HG03575 (cell line): Measurements from ENCODE around the gene PCDH15.

Experiments used
- ATAC-seq: cut with Tn5 transposase; IDR thresholded peaks from one replicate; pipeline ENCODE4 v1.9.1; 2021; ENCODE audit not compliant: unreplicated experiment, insufficient number of reproducible peaks, low FRiP score; ENCODE audit errors: extremely low read depth

PCDH15 gene

DNA sequence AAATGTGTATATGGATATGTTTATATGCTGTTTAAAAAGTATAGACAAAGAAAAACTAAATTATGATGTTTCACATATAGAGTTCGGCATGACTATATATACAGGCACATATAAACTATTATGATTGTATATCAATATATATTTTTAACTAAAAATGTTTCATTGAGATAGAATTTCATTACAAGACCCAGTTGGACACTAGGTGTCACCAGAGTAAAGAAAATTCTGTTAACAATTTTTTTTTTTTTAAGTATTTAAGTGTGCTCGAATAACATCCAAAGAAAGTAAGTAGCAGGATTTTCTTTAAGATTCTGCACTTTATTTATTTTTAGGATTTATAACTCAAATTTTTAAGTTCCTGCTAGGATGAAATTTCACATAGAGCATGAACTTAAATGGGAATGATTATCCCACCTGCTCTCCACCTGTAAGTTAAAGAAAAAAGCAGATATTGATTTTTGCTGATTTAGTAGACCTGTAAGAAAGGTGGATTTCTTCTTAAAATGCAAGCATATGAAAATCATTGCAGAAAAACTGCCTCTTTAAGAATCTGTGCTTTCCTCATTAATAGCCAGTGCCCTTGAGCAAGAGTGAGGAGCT lies 961.5 kb downstream of the PCDH15 start:
- ATAC-seq: no peak

DNA sequence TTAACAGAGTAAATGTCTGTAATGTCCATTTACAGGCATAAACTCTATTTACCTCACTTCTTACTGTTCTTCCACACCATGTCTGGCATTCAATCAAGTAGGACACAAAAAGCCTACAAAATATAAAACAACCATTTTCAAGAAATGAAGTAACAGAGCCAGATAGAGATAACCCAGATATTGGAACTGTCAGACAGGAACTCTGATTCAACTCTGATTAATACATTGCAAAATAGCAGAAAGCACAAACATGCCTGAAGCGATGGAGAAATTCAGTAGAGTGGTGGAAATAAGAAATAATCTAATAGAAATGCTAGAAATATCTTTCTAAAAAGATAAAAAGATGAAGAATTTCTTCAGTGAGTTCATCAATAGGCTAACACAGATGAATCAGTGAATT lies 964.4 kb downstream of the PCDH15 start:
- no peak for ATAC-seq

DNA sequence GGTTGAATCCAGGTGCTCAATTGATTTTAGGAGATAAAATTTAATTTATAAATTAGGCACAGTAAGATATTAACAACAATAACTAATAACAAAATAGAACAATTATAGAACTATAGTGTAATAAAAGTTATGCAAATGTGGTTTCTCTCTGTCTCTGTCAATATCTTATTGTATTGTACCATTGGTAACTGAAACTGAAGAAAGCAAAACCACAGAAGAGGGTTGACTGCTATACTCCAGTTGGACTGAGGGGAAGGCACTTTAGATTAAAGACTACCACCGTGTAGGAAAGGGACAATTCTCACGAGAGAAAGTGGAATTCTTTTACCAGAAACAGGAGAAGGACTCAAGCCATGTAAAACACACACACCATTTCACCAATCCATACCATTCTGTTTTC lies 967.1 kb downstream of the PCDH15 start:
- no peak for ATAC-seq

DNA sequence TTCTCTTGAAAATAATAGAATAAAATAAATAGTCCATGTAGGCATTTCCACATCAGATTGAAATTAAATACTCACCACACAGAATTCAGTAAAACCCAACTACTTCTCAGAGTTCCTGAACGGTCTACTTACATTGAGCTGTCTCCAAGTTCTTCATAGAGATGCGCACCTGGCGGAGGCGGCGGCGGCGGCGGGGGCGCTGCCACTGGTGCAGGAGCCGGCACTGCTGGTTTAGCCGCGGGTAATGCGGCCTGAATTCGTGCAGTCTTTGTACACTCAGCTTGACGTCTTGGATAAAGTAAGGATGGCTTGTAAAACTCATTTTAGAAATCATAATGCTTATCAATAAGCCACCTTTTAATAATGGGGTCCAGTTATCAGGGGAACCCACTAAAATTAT lies 973.8 kb downstream of the PCDH15 start:
- ATAC-seq: no peak

DNA sequence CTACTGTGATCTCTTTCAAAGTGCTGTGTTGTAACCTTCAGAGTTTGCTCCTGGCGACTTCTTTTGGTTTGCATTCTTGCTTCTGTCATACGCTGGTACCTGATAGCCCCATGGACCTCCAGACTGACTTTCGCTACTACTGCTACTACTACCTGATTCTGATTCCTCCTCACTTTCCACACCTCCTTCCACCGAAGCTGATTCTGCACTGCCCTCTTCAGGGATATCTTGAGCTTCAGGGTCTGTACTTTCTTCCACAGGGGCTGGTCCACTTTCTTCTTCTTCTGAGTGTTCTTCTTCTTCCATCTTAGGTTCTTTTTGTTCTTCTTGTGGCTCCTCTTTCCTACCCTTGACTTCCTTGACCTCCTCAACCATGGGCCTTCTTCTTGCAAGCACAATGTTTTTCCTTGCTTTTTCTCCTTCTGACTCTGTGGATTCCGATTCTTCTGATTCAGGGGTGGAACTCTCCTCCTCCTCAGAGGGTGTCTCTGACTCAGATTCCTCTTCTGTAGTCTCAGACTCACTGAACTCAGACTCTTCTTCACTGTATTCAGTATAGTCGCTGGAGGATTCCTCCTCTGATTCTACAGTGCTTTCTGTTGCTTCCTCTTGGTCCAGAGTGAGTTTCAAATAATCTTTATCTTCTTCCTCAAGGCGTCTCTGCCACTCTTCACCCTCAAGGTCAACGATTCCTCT lies 992.2 kb downstream of the PCDH15 start:
- ATAC-seq: no peak

DNA sequence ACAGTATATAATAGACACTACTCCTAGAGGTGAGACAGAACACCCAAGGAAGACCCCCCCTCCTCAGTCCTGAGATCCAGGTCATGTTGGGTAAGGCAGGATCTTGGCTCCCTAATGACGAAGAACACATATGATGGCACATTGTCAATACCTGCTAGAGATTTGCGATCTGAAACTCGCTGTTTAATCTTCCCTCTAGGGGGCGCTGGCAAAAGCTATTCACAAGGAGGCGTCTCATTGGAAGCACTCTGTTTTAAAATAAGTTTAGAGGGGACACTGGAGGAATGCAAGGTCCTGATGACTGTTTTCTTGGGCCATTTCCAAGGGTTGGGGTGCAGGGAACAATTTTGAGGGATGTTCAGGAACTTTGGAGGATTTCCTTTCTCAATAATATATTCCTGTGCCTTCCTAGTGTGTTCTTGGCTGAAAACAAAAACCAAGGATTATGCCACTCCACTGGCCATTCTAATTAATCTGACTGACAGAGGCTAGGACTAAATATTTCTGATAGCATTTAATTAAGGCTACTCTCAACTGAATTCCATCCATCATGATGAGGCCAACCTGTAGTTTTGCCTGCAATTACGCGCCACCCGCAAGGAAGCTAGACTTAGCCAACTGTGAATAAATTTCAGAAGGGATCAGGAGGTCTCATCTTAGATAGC lies 1014.7 kb downstream of the PCDH15 start:
- no peak for ATAC-seq

DNA sequence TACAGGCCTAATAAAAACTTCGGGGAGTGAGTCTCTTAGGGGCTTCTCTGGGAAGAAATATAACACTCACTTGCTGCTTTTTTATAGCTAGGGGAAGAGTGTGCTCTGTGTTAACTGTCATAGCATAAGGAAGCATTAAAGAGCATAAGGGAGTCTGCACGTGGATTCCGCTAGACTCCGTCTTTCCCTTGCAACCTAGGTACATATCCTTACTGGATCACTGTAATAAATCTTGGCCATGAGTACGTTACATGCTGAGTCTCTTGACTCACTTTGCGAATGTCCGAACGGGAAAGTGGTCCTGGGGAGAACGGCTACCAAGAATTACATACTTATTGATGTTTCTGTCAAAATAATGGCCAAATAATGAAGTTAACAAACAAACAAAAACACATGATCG lies 1029.3 kb downstream of the PCDH15 start:
- no peak for ATAC-seq

DNA sequence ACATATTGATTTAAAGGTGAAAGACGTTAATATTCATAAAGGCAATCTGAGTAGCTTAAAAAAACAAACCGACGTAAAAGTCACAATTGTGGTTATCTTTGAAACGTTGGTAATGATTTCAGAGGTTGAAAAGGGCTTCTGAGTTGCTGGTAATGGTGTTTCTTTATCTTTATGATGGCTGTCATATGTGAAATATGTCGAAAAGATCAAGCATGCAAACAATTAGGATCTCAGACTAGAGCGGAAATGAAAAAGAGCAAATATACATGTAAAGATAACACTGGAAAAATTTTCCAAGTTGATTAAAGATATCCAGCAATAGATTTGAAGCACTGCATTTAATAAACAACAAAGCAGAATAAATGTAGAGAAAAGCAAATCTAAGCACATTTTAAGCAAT lies 1030.1 kb downstream of the PCDH15 start:
- no peak for ATAC-seq

DNA sequence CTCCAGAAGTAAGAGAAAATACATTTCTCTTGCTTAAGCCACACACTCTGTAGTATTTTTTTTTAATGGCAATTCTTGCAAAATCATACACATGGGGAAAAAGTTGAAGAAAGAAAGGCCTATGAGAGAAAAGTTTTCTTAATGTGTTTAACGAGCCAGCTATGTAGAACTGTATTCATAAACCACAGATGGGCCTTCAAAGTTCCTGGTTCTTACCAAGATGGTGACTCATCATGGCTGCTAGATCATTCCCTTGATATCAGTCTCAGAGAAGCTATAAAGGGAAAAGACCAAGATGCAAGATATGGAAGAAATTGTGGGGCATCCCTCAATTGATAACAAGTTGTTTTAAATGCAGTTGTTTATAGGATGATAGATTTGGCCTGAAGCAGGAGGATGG lies 1035.7 kb downstream of the PCDH15 start:
- ATAC-seq: no peak

DNA sequence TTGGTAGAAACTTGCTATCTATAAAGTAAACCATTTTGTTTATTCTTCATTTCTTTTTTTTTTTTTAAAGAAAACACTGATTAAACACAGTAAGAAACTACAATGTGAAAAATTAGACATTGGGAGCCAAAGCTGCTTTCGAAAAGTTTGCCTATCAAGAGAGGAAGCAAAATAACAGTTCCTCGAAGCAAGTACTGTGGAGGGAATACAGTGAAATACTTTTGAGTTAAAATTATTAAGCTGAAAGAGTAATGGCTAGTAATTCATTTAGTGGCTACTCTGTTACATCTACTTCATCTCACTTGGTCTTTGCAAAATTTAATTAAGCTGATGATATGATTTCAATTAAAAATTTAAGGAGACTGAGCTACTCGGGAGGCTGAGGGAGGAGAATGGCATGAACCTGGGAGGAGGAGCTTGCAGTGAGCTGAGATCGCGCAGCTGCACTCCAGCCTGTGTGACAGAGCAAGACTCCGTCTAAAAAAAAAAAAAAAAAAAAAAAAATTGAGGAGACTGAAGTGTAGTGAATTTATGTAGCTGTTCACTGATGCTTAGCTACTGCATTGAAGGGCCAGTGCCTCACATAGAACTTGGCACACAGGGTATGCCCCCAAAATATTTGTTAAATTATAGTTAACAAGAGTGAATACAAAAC lies 1046.3 kb downstream of the PCDH15 start:
- no peak for ATAC-seq
